AG04450 (cell line): ENCODE measurements around the gene TRERF1. TPM values are rescaled to one million over a fixed set of nuclear protein-coding genes. Genes with fewer than 3 reads are reported as not detected.

Experiments used
- CTCF ChIA-PET: fragments of 300-600, 350-600 bp; formaldehyde crosslinking; extraction: SDS; loops from one replicate; lab custom pipeline; 2022; ENCODE audit warnings: antibody characterized with exemption, inconsistent platforms; lab: Charles Lee
- POLR2A ChIA-PET: fragments of 350-600 bp; formaldehyde crosslinking; extraction: SDS; loops from one replicate; lab custom pipeline; 2021; ENCODE audit warnings: antibody characterized with exemption, inconsistent platforms; lab: Yijun Ruan, JAX
- DNase-seq: peaks from one replicate; pipeline ENCODE4 v3.0.0-alpha.2; 2011; ENCODE audit warnings: low read depth, low spot score
- H3K27ac ChIP-seq: one replicate; pipeline ENCODE4 v1.5.1; 2012; ENCODE audit warnings: low read depth, low read length, control low read depth
- H3K27me3 ChIP-seq: one replicate; pipeline ENCODE4 v1.6.0; 2012; ENCODE audit warnings: low read length; ENCODE audit not compliant: control insufficient read depth, insufficient read depth
- H3K4me3 ChIP-seq: 2 replicates; pipeline ENCODE4 v1.5.1; 2011; ENCODE audit warnings: mild to moderate bottlenecking, low read depth, low read length, control low read depth
- H3K9me3 ChIP-seq: 2 replicates; pipeline ENCODE4 v1.5.1; 2012; ENCODE audit warnings: low read length; ENCODE audit not compliant: control insufficient read depth, insufficient read depth
- CTCF ChIP-seq: IDR thresholded peaks from 2 replicates; pipeline ENCODE4 v1.5.1; 2011; ENCODE audit warnings: low read depth, low read length, control low read depth, inconsistent platforms
- polyA plus RNA-seq: library from polyadenylated mRNA; depleted of rRNA; stranded (reverse); fragments of >200 nt; gene quantifications from 2 replicates; pipeline ENCODE4 v1.2.3, GENCODE V29; 2011

The TRERF1 gene
- polyA plus RNA-seq, 1 experiment, result 7.3 TPM

- H3K4me3 ChIP-seq, result no peak overlapping the region
- no peak overlapping the region for H3K27ac ChIP-seq
- TF ChIP-seq CTCF, result no peak
- DNase-seq, result no peak
- H3K27me3 ChIP-seq, result no peaks in the 10 kb centered on the region
- CTCF ChIA-PET, result interaction anchor here (1.4 to 1.7 kb wide), 2 partner anchors 63 to 270 kb away, joined by 8 read pairs; no protein-coding TSS in a partner anchor
- POLR2A ChIA-PET, result interaction anchor here (0.6 kb wide), 1 partner anchor 31 kb away, joined by 4 read pairs; no protein-coding TSS in a partner anchor
- no peaks in the 10 kb centered on the region for H3K9me3 ChIP-seq
Measured at GRCh38 chr6:42484261-42484660, 32.5 kb upstream of the TRERF1 start.

- no peak for DNase-seq
- H3K9me3 ChIP-seq, result no peaks in the 10 kb centered on the region
- no peak overlapping the region for H3K4me3 ChIP-seq
- CTCF ChIA-PET, result interaction anchor here (1.1 kb wide), 1 partner anchor 66 kb away, joined by 3 read pairs; no protein-coding TSS in a partner anchor
- TF ChIP-seq CTCF, result no peak
- H3K27ac ChIP-seq, result no peak overlapping the region
- POLR2A ChIA-PET, result no interaction called here
- H3K27me3 ChIP-seq, result no peaks in the 10 kb centered on the region
Measured at GRCh38 chr6:42482174-42482573, 30.4 kb upstream of the TRERF1 start.

GRCh38 chr6:42471714-42472113 lies 20.0 kb upstream of the TRERF1 start:
- POLR2A ChIA-PET, result no interaction called here
- Histone ChIP-seq H3K27me3 (no peaks in the 10 kb centered on the region), H3K9me3 (peaks cover 6% of the 10 kb centered on the region; the same call in 1 of the 2 replicates), H3K27ac (no peak overlapping the region), H3K4me3 (no peak overlapping the region)
- no peak for DNase-seq
- CTCF ChIA-PET, result no interaction called here
- no peak for TF ChIP-seq CTCF

GRCh38 chr6:42471142-42471541 lies 19.4 kb upstream of the TRERF1 start:
- H3K27me3 ChIP-seq, result no peaks in the 10 kb centered on the region
- POLR2A ChIA-PET, result no interaction called here
- DNase-seq, result no peak
- TF ChIP-seq CTCF, result no peak
- H3K9me3 ChIP-seq, result peaks cover 6% of the 10 kb centered on the region; the same call in 1 of the 2 replicates
- H3K4me3 ChIP-seq, result no peak overlapping the region
- CTCF ChIA-PET, result no interaction called here
- no peak overlapping the region for H3K27ac ChIP-seq

- no peak overlapping the region for H3K4me3 ChIP-seq
- H3K27me3 ChIP-seq, result no peaks in the 10 kb centered on the region
- CTCF ChIA-PET, result no interaction called here
- no peak for DNase-seq
- H3K27ac ChIP-seq, result no peak overlapping the region
- peaks cover 6% of the 10 kb centered on the region for H3K9me3 ChIP-seq
- no peak for TF ChIP-seq CTCF
- POLR2A ChIA-PET, result no interaction called here
Measured at GRCh38 chr6:42468273-42468672, 16.5 kb upstream of the TRERF1 start.
